ENCODE results near the gene SULT2B1. TPM values are rescaled to one million over a fixed set of nuclear protein-coding genes. Genes with fewer than 3 reads are reported as not detected.
"Not testable (repeated sequence)": the region's sequence is repeated elsewhere in the genome, so short reads cannot be mapped to it uniquely, and the experiment has no call there.

Gene SULT2B1
- total and polyA plus RNA-seq, 2 donors (not counting 1 experiment from before 2014, with no cell fraction given), result 0.10 to 0.33 TPM

- Histone ChIP-seq H3K4me3 (replicated peaks in 1 of 4; ENCODE audit: control extremely low read depth in 1 of 4, insufficient read depth in 1 of 4, low read depth in 3 of 4, low read length in 4 of 4) (no peak overlapping the region), H3K4me2 (ENCODE audit: extremely low read depth, insufficient read depth, low read length) (no peak overlapping the region), H3K27me3 (ENCODE audit: control insufficient read depth, insufficient read depth, low read length) (no peaks in the 10 kb centered on the region), H4K20me1 (ENCODE audit: control insufficient read depth, extremely low read depth, insufficient read depth, low read length) (no peaks in the 10 kb centered on the region), H3K27ac (ENCODE audit: insufficient read depth, low read length) (no peak overlapping the region), H3K4me1 (ENCODE audit: control insufficient read depth, extremely low read depth, insufficient read depth, low read length) (peaks cover 28% of the 10 kb centered on the region), H3K9me3 (ENCODE audit: control insufficient read depth, insufficient read depth, low read depth, low read length) (no peaks in the 10 kb centered on the region), H2AFZ (ENCODE audit: low read length) (no peak overlapping the region), H3K79me2 (ENCODE audit: control insufficient read depth, insufficient read depth, low read length) (no peaks in the 10 kb centered on the region), H3K9ac (ENCODE audit: insufficient read depth, low read length) (no peak overlapping the region), H3K36me3 (ENCODE audit: control insufficient read depth, insufficient read depth, low read length) (peaks cover 4% of the 10 kb centered on the region)
- DNase-seq (ENCODE audit: low read depth in 2 of 2), result peak; percentile 73 to 83
- TF ChIP-seq CTCF (conservative IDR thresholded peaks at IDR 0.05 in 1 of 2, IDR thresholded peaks at IDR 0.05 in 1 of 2; ENCODE audit: low read depth in 1 of 2, low read length in 2 of 2) (no peak), EZH2 (IDR thresholded peaks at IDR 0.05; ENCODE audit: low read length, missing control alignments) (no peak)
Observed at GRCh38 chr19:48629599-48630295, 77.8 kb downstream of the SULT2B1 start.

GRCh38 chr19:48630296-48631063 lies 78.5 kb downstream of the SULT2B1 start:
- TF ChIP-seq CTCF (conservative IDR thresholded peaks at IDR 0.05 in 1 of 2, IDR thresholded peaks at IDR 0.05 in 1 of 2; ENCODE audit: low read depth in 1 of 2, low read length in 2 of 2) (peak; percentile 4 to 36), EZH2 (IDR thresholded peaks at IDR 0.05; ENCODE audit: low read length, missing control alignments) (no peak)
- H3K4me2 ChIP-seq (ENCODE audit: extremely low read depth, insufficient read depth, low read length), result no peak overlapping the region
- no peaks in the 10 kb centered on the region for H3K27me3 ChIP-seq (ENCODE audit: control insufficient read depth, insufficient read depth, low read length)
- no peak overlapping the region for H3K27ac ChIP-seq (ENCODE audit: insufficient read depth, low read length)
- H3K4me1 ChIP-seq (ENCODE audit: control insufficient read depth, extremely low read depth, insufficient read depth, low read length), result peaks cover 34% of the 10 kb centered on the region
- peak overlapping the region in 1 of 4 experiments; percentile 12 for H3K4me3 ChIP-seq (replicated peaks in 1 of 4; ENCODE audit: control extremely low read depth in 1 of 4, insufficient read depth in 1 of 4, low read depth in 3 of 4, low read length in 4 of 4)
- H3K79me2 ChIP-seq (ENCODE audit: control insufficient read depth, insufficient read depth, low read length), result no peaks in the 10 kb centered on the region
- H3K36me3 ChIP-seq (ENCODE audit: control insufficient read depth, insufficient read depth, low read length), result peaks cover 4% of the 10 kb centered on the region
- no peaks in the 10 kb centered on the region for H3K9me3 ChIP-seq (ENCODE audit: control insufficient read depth, insufficient read depth, low read depth, low read length)
- DNase-seq (ENCODE audit: low read depth in 2 of 2), result peak; percentile 58 to 68
- no peak overlapping the region for H2AFZ ChIP-seq (ENCODE audit: low read length)
- no peaks in the 10 kb centered on the region for H4K20me1 ChIP-seq (ENCODE audit: control insufficient read depth, extremely low read depth, insufficient read depth, low read length)
- H3K9ac ChIP-seq (ENCODE audit: insufficient read depth, low read length), result no peak overlapping the region

- no peak overlapping the region for H3K4me2 ChIP-seq (ENCODE audit: extremely low read depth, insufficient read depth, low read length)
- H3K27ac ChIP-seq (ENCODE audit: insufficient read depth, low read length), result no peak overlapping the region
- peaks cover 2% of the 10 kb centered on the region for H3K36me3 ChIP-seq (ENCODE audit: control insufficient read depth, insufficient read depth, low read length)
- no peaks in the 10 kb centered on the region for H4K20me1 ChIP-seq (ENCODE audit: control insufficient read depth, extremely low read depth, insufficient read depth, low read length)
- H2AFZ ChIP-seq (ENCODE audit: low read length), result no peak overlapping the region
- no peak for DNase-seq (ENCODE audit: low read depth in 2 of 2)
- no peaks in the 10 kb centered on the region for H3K27me3 ChIP-seq (ENCODE audit: control insufficient read depth, insufficient read depth, low read length)
- peak overlapping the region in 1 of 4 experiments; percentile 12 for H3K4me3 ChIP-seq (replicated peaks in 1 of 4; ENCODE audit: control extremely low read depth in 1 of 4, insufficient read depth in 1 of 4, low read depth in 3 of 4, low read length in 4 of 4)
- H3K79me2 ChIP-seq (ENCODE audit: control insufficient read depth, insufficient read depth, low read length), result no peaks in the 10 kb centered on the region
- TF ChIP-seq EZH2 (IDR thresholded peaks at IDR 0.05; ENCODE audit: low read length, missing control alignments) (no peak), CTCF (conservative IDR thresholded peaks at IDR 0.05 in 1 of 2, IDR thresholded peaks at IDR 0.05 in 1 of 2; ENCODE audit: low read depth in 1 of 2, low read length in 2 of 2) (no peak)
- H3K9me3 ChIP-seq (ENCODE audit: control insufficient read depth, insufficient read depth, low read depth, low read length), result no peaks in the 10 kb centered on the region
- no peak overlapping the region for H3K9ac ChIP-seq (ENCODE audit: insufficient read depth, low read length)
- H3K4me1 ChIP-seq (ENCODE audit: control insufficient read depth, extremely low read depth, insufficient read depth, low read length), result peaks cover 34% of the 10 kb centered on the region
Observed at GRCh38 chr19:48631225-48631624, 79.3 kb downstream of the SULT2B1 start.

GRCh38 chr19:48632286-48632685 lies 80.3 kb downstream of the SULT2B1 start:
- not testable (repeated sequence) for H3K9ac ChIP-seq (ENCODE audit: insufficient read depth, low read length); H3K27ac ChIP-seq (ENCODE audit: insufficient read depth, low read length)

More at GRCh38 chr19:48632286-48632685, 80.3 kb downstream of the SULT2B1 start:
- H4K20me1 ChIP-seq (ENCODE audit: control insufficient read depth, extremely low read depth, insufficient read depth, low read length); H3K4me2 ChIP-seq (ENCODE audit: extremely low read depth, insufficient read depth, low read length); H3K4me3 ChIP-seq (replicated peaks in 1 of 4; ENCODE audit: control extremely low read depth in 1 of 4, insufficient read depth in 1 of 4, low read depth in 3 of 4, low read length in 4 of 4); H3K36me3 ChIP-seq (ENCODE audit: control insufficient read depth, insufficient read depth, low read length); H3K79me2 ChIP-seq (ENCODE audit: control insufficient read depth, insufficient read depth, low read length); H3K9me3 ChIP-seq (ENCODE audit: control insufficient read depth, insufficient read depth, low read depth, low read length); H3K27me3 ChIP-seq (ENCODE audit: control insufficient read depth, insufficient read depth, low read length); H2AFZ ChIP-seq (ENCODE audit: low read length); DNase-seq (ENCODE audit: low read depth in 2 of 2): not testable (repeated sequence)
- H3K4me1 ChIP-seq (ENCODE audit: control insufficient read depth, extremely low read depth, insufficient read depth, low read length), result peaks cover 40% of the 10 kb centered on the region

Data from fibroblast of lung (primary cell).